GM15510 (cell line): ENCODE results near the gene FBLN2.

ENCODE experiments used
- POLR2A ChIP-seq: IDR thresholded peaks from 3 replicates; pipeline ENCODE4 v1.6.1; 2011; ENCODE audit warnings: borderline replicate concordance; ENCODE audit not compliant: insufficient read length; ENCODE audit errors: extremely low read depth

The FBLN2 gene

DNA sequence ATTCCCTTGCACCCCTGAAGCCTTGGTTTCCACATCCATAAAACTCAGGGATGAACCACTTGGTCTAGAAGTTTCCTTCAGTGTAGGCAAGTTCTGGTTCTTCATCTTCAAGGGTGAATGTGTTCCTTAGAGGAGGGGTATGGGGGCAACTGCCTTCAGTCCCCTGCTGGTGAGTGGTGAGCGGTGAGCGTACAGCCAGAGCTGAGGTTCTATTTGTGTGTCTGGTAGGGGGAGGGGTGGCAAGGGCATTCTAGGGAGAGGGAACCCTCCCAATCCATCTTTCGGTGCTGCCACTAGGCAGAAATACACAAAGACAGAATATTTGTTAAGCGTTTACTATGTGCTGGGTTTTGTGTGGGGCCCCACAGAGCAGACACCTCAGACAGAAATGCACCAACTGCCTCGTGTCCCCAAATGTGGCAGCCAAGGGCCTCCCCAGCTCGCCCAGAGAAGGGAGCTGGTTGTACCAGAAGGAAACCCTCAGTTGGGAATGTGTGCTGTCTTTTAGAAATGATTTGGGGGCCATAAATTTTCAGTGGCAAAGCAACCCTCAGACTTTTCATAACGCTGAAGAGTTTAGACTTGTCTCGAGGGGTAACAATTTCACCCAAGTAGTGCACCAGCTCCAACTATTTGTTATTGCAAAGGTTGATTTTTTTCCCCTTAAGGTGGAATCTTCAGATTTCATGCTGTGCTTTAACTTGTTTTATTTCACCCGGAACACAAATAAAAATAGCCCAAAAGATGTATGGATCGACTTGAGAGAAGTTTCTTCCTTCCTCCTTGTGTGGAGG lies 137.6 kb downstream of the FBLN2 start:
- TF ChIP-seq POLR2A: no peak

GRCh38 chr3:13687517-13687943 lies 138.6 kb downstream of the FBLN2 start:
- no peak for TF ChIP-seq POLR2A
